Measurements from ENCODE around the gene CD300C. TPM values are rescaled to one million over a fixed set of nuclear protein-coding genes. Genes with fewer than 3 reads are reported as not detected.
"Not testable (repeated sequence)": the region's sequence is repeated elsewhere in the genome, so short reads cannot be mapped to it uniquely, and the experiment has no call there.

Gene CD300C
- total RNA-seq, 4 donors from 2014 or later = 0.18 to 0.76 (median 0.42) TPM; not detected in 1

GRCh38 chr17:74574489-74575142 is 28.7 kb upstream of the CD300C start:
- no peak for DNase-seq
- H3K4me3 ChIP-seq = no peak overlapping the region
- no peaks in the 10 kb centered on the region for H3K9me3 ChIP-seq
- intact Hi-C loops (cut with DNase I) = no loop called here
- H3K36me3 ChIP-seq = no peaks in the 10 kb centered on the region
- TF ChIP-seq CTCF (IDR thresholded peaks at IDR 0.05) (no peak), POLR2A (IDR thresholded peaks at IDR 0.05) (no peak)
- H3K4me1 ChIP-seq = peaks cover 8 to 12% (median 12%) of the 10 kb centered on the region in 3 donors
- no peak overlapping the region for H3K27ac ChIP-seq
- 46 to 60% methylated on average over 5 of the region's 5 CpGs for WGBS, 2 donors
- H3K27me3 ChIP-seq = peaks cover 0 to 19% (median 0%) of the 10 kb centered on the region in 4 donors

GRCh38 chr17:74573635-74574034 is 27.7 kb upstream of the CD300C start:
- H3K27ac ChIP-seq; H3K4me3 ChIP-seq; H3K36me3 ChIP-seq; H3K9me3 ChIP-seq; intact Hi-C loops (cut with DNase I); DNase-seq: not testable (repeated sequence)
- Histone ChIP-seq H3K27me3 (peaks cover 0 to 19% (median 0%) of the 10 kb centered on the region in 4 donors), H3K4me1 (peaks cover 8 to 22% (median 18%) of the 10 kb centered on the region in 3 donors)

GRCh38 chr17:74573169-74573568 is 27.3 kb upstream of the CD300C start:
- WGBS, 2 donors = 73 to 88% methylated on average over 3 of the region's 3 CpGs
- H3K27ac ChIP-seq = no peak overlapping the region
- no peaks in the 10 kb centered on the region for H3K36me3 ChIP-seq
- TF ChIP-seq POLR2A (IDR thresholded peaks at IDR 0.05) (no peak), CTCF (IDR thresholded peaks at IDR 0.05) (peak in 1 of 6 experiments; percentile 11)
- intact Hi-C loops (cut with DNase I) = no loop called here
- H3K9me3 ChIP-seq = no peaks in the 10 kb centered on the region
- peaks cover 8 to 22% (median 20%) of the 10 kb centered on the region in 3 donors for H3K4me1 ChIP-seq
- DNase-seq = no peak
- H3K27me3 ChIP-seq = peaks cover 0 to 19% (median 0%) of the 10 kb centered on the region in 4 donors
- no peak overlapping the region for H3K4me3 ChIP-seq

GRCh38 chr17:74571621-74572270 is 25.8 kb upstream of the CD300C start:
- intact Hi-C loops (cut with DNase I) = no loop called here
- 75 to 90% methylated on average over 4 of the region's 4 CpGs for WGBS, 2 donors
- TF ChIP-seq CTCF (IDR thresholded peaks at IDR 0.05) = no peak
- no peak for TF ChIP-seq POLR2A (IDR thresholded peaks at IDR 0.05)
- Histone ChIP-seq H3K27ac (no peak overlapping the region), H3K27me3 (peaks cover 0 to 10% (median 0%) of the 10 kb centered on the region in 4 donors), H3K4me1 (peaks cover 8 to 22% (median 20%) of the 10 kb centered on the region in 3 donors), H3K36me3 (no peaks in the 10 kb centered on the region), H3K9me3 (no peaks in the 10 kb centered on the region), H3K4me3 (no peak overlapping the region)
- no peak for DNase-seq

- H3K4me1 ChIP-seq = peaks cover 8 to 29% (median 20%) of the 10 kb centered on the region in 3 donors
- intact Hi-C loops (cut with DNase I) = no loop called here
- TF ChIP-seq POLR2A (IDR thresholded peaks at IDR 0.05) = peak in 3 of 4 donors; percentile 45 to 90 (median 60)
- TF ChIP-seq CTCF (IDR thresholded peaks at IDR 0.05) = no peak
- H3K36me3 ChIP-seq = no peaks in the 10 kb centered on the region
- 33 to 36% methylated on average over 17 to 25 of the region's 32 CpGs for WGBS, 2 donors
- peak; percentile 39 for DNase-seq
- no peaks in the 10 kb centered on the region for H3K9me3 ChIP-seq
- peak overlapping the region; percentile 65 to 81 (median 74) for H3K27ac ChIP-seq
- peaks cover 0 to 28% (median 0%) of the 10 kb centered on the region in 4 donors for H3K27me3 ChIP-seq
- no peak overlapping the region for H3K4me3 ChIP-seq
Measured at GRCh38 chr17:74569020-74570003, 23.4 kb upstream of the CD300C start.

All from esophagus squamous epithelium (tissue), 5 donors.